Adrenal gland (tissue), 12 donors: Measurements from ENCODE around the gene DMD. TPM values are rescaled to one million over a fixed set of nuclear protein-coding genes. Genes with fewer than 3 reads are reported as not detected.
A peak's percentile ranks its signal among the peaks of the same experiment; 100 is the strongest.

Experiments
- DNase-seq, 7 donors: peaks; one replicate each; pipeline ENCODE4 v3.0.0-alpha.2; 2019 to 2020
- H3K27ac ChIP-seq, 5 donors: fragments of 200-600 bp; sonication (generic) in 4 of 5; 1 replicate in 3 of 5; 2 replicates in 2 of 5; pipeline versions ENCODE4 v1.5.1 to v1.8.0; 2016 to 2020; ENCODE audit warnings: mild to moderate bottlenecking in 1 of 5
- H3K27me3 ChIP-seq: fragments of 200-600 bp; 2 replicates; pipeline ENCODE4 v1.8.0; 2021
- H3K36me3 ChIP-seq, 2 donors: fragments of 200-600 bp; replicated peaks in 1 of 2; 1 replicate in 1 of 2; 2 replicates in 1 of 2; pipeline versions ENCODE4 v1.5.1 to v1.8.0; 2018 to 2022
- H3K4me1 ChIP-seq, 2 donors: fragments of 200-600 bp; replicated peaks in 1 of 2; 1 replicate in 1 of 2; 2 replicates in 1 of 2; pipeline versions ENCODE4 v1.5.1 to v1.8.0; 2018 to 2021
- H3K4me3 ChIP-seq, 4 donors: fragments of 200-600 bp; sonication (generic) in 3 of 4; one replicate each; pipeline ENCODE4 v1.5.1; 2016 to 2018
- H3K9me3 ChIP-seq, 3 donors: fragments of 200-600 bp; sonication (generic) in 1 of 3; replicated peaks in 1 of 3; 1 replicate in 2 of 3; 2 replicates in 1 of 3; pipeline versions ENCODE4 v1.5.1 to v1.8.0; 2016 to 2021
- CTCF ChIP-seq, 6 experiments: fragments of 450-650 bp in 4 of 6; fragments of 200-600 bp in 2 of 6; sonication (generic) in 1 of 6; IDR thresholded peaks; 1 replicate in 5 of 6; 2 replicates in 1 of 6; pipeline versions ENCODE4 v1.5.1 to v1.8.0; 2016 to 2021; ENCODE audit warnings: antibody characterized with exemption in 6 of 6, mild to moderate bottlenecking in 2 of 6, moderate library complexity in 1 of 6
- POLR2A ChIP-seq, 2 donors: fragments of 450-650 bp; IDR thresholded peaks; one replicate each; pipeline ENCODE4 v1.6.1; 2017; ENCODE audit warnings: antibody characterized with exemption in 2 of 2, mild to moderate bottlenecking in 2 of 2, moderate library complexity in 1 of 2
- WGBS, 4 donors: extraction: QIAGEN DNeasy Blood & Tissue Kit in 2 of 4; methylation state at CpG; one replicate each; pipeline versions ENCODE4 v1.1.5 to v1.1.7; 2013 to 2017; 5-methylcytosine and 5-hydroxymethylcytosine counted together
- intact Hi-C, 2 donors: fragments of 100-400 bp; cut with DNase I; formaldehyde crosslinking; loops; one replicate each; pipeline versions ENCODE4 v1.14.1 to v1.15.0; 2022 to 2023
- polyA plus RNA-seq, 3 donors: library from polyadenylated mRNA; stranded (reverse); fragments of 200-250 nt in 2 of 3; fragments of 350-450 nt in 1 of 3; fragmentation: Illumina TruSeq in 1 of 3; extraction: RNeasy Lipid Tissue Mini Kit (QIAGEN cat#74804) in 1 of 3; gene quantifications; one replicate each; pipeline ENCODE4 v1.2.3, GENCODE V29; 2013 to 2014
- total RNA-seq, 9 donors: library from RNA; depleted of rRNA in 4 of 9; stranded (reverse); fragments of >200 nt in 4 of 9; fragments of 120-200 nt in 1 of 9; fragmentation: NEBNext Ultra II Directional in 1 of 9; extraction: Animal tissue kit (Norgen Biotek cat#: 25700) in 1 of 9; gene quantifications; one replicate each; pipeline versions ENCODE4 v1.1.0 to v1.2.4, GENCODE V29; 2013 to 2023
- donor health status: healthy with polysubstance abuse.
- donor health status: Bipolar disorder and iron deficiency.
- donor health status: DM: yes; HTN: yes; CAD: no.
- donor health status: DM: no; HTN: no; CAD: no.
- donor health status: DM: no; HTN: no; CAD: no.
- donor health status: DM: yes; HTN: yes; CAD: no.

DMD gene
- total and polyA plus RNA-seq, 12 donors: 14.6 to 89.7 (median 36.2) TPM

GRCh38 chrX:33198561-33199279 lies 12.6 kb downstream of the DMD start:
- DNase-seq: no peak
- WGBS, 4 donors: 71 to 90% (median 82%) methylated on average over 8 of the region's 8 CpGs
- TF ChIP-seq CTCF (IDR thresholded peaks at IDR 0.05) (no peak), POLR2A (IDR thresholded peaks at IDR 0.05) (no peak)
- Histone ChIP-seq H3K9me3 (no peaks in the 10 kb centered on the region), H3K4me3 (no peak overlapping the region), H3K4me1 (no peaks in the 10 kb centered on the region), H3K27me3 (no peaks in the 10 kb centered on the region), H3K36me3 (no peaks in the 10 kb centered on the region), H3K27ac (no peak overlapping the region)
- intact Hi-C loops: no loop called here

GRCh38 chrX:33195698-33196097 lies 15.7 kb downstream of the DMD start:
- H3K27me3 ChIP-seq: no peaks in the 10 kb centered on the region
- TF ChIP-seq POLR2A (IDR thresholded peaks at IDR 0.05) (no peak), CTCF (IDR thresholded peaks at IDR 0.05) (no peak)
- H3K9me3 ChIP-seq: no peaks in the 10 kb centered on the region
- DNase-seq: no peak
- WGBS, 4 donors: 33 to 73% (median 59%) methylated on average over 1 of the region's 1 CpG
- H3K4me3 ChIP-seq: no peak overlapping the region
- no peaks in the 10 kb centered on the region for H3K4me1 ChIP-seq
- intact Hi-C loops: no loop called here
- no peaks in the 10 kb centered on the region for H3K36me3 ChIP-seq
- peak overlapping the region in 1 of 5 donors; percentile 14 for H3K27ac ChIP-seq

- intact Hi-C loops: no loop called here
- H3K36me3 ChIP-seq: no peaks in the 10 kb centered on the region
- no peak for TF ChIP-seq CTCF (IDR thresholded peaks at IDR 0.05)
- no peak for TF ChIP-seq POLR2A (IDR thresholded peaks at IDR 0.05)
- H3K27me3 ChIP-seq: no peaks in the 10 kb centered on the region
- H3K4me3 ChIP-seq: peak overlapping the region in 1 of 4 donors; percentile 10
- WGBS, 4 donors: 17 to 47% (median 28%) methylated on average over 1 of the region's 1 CpG
- no peak for DNase-seq
- H3K27ac ChIP-seq: peak overlapping the region in 1 of 5 donors; percentile 65
- H3K4me1 ChIP-seq: no peaks in the 10 kb centered on the region
- H3K9me3 ChIP-seq: no peaks in the 10 kb centered on the region
These were observed 16.4 kb downstream of the DMD start for GRCh38 chrX:33194876-33195433.

GRCh38 chrX:33194289-33194688 lies 17.1 kb downstream of the DMD start:
- no peak for DNase-seq
- H3K27ac ChIP-seq: no peak overlapping the region
- no peaks in the 10 kb centered on the region for H3K9me3 ChIP-seq
- no peaks in the 10 kb centered on the region for H3K4me1 ChIP-seq
- intact Hi-C loops: no loop called here
- TF ChIP-seq POLR2A (IDR thresholded peaks at IDR 0.05) (no peak), CTCF (IDR thresholded peaks at IDR 0.05) (no peak)
- no peaks in the 10 kb centered on the region for H3K36me3 ChIP-seq
- no peaks in the 10 kb centered on the region for H3K27me3 ChIP-seq
- 72 to 88% (median 84%) methylated on average over 2 of the region's 2 CpGs for WGBS, 4 donors
- H3K4me3 ChIP-seq: no peak overlapping the region
